Right atrium auricular region (tissue), 2 donors: ENCODE results near the gene GJD2. TPM values are rescaled to one million over a fixed set of nuclear protein-coding genes. Genes with fewer than 3 reads are reported as not detected.

Source experiments
- DNase-seq: peaks from one replicate; pipeline ENCODE4 v3.0.0-alpha.2; 2019; ENCODE audit warnings: low spot score
- H3K27ac ChIP-seq, 2 donors: fragments of 200-600 bp; sonication (generic); 1 replicate in 1 of 2; 2 replicates in 1 of 2; pipeline ENCODE4 v1.5.1; 2016 to 2019
- H3K27me3 ChIP-seq, 2 donors: fragments of 200-600 bp; sonication (generic); one replicate each; pipeline versions ENCODE4 v1.5.1 to v1.6.0; 2017 to 2019
- H3K36me3 ChIP-seq: fragments of 200-600 bp; sonication (generic); one replicate; pipeline ENCODE4 v1.5.1; 2016
- H3K4me1 ChIP-seq, 2 donors: fragments of 200-600 bp; sonication (generic); one replicate each; pipeline versions ENCODE4 v1.5.1 to v1.6.0; 2017 to 2019
- H3K4me3 ChIP-seq, 2 donors: fragments of 200-600 bp; sonication (generic); 1 replicate in 1 of 2; 2 replicates in 1 of 2; pipeline ENCODE4 v1.5.1; 2017 to 2019; ENCODE audit warnings: mild to moderate bottlenecking in 1 of 2, moderate library complexity in 1 of 2
- H3K9me3 ChIP-seq, 2 donors: fragments of 200-600 bp; sonication (generic); one replicate each; pipeline ENCODE4 v1.5.1; 2019
- CTCF ChIP-seq, 2 donors: fragments of 200-600 bp; sonication (generic); IDR thresholded peaks; one replicate each; pipeline ENCODE4 v1.5.1; 2019; ENCODE audit warnings: antibody characterized with exemption in 2 of 2
- total RNA-seq, 2 donors: library from RNA; depleted of rRNA; stranded (reverse); fragments of >200 nt; gene quantifications; one replicate each; pipeline ENCODE4 v1.1.0, GENCODE V29; 2016

The GJD2 gene
- total RNA-seq, 2 donors from 2014 or later, result 13.6 to 42.3 TPM

- peaks cover 0 to 6% of the 10 kb centered on the region in 2 donors for H3K27me3 ChIP-seq
Observed at GRCh38 chr15:34757262-34757661, 2.5 kb upstream of the GJD2 start.

GRCh38 chr15:34755419-34755773 lies 598 bp upstream of the GJD2 start:
- Histone ChIP-seq H3K36me3 (no peaks in the 10 kb centered on the region), H3K27ac (peak overlapping the region in 1 of 2 donors; percentile 72), H3K9me3 (no peaks in the 10 kb centered on the region), H3K4me3 (peak overlapping the region; percentile 53), H3K4me1 (peaks cover 0 to 14% of the 10 kb centered on the region in 2 donors), H3K27me3 (peaks cover 0 to 6% of the 10 kb centered on the region in 2 donors)
- DNase-seq, result no peak
- no peak for TF ChIP-seq CTCF (IDR thresholded peaks at IDR 0.05)

More at GRCh38 chr15:34757262-34757661, 2.5 kb upstream of the GJD2 start:
- H3K4me3 ChIP-seq, result no peak overlapping the region
- no peaks in the 10 kb centered on the region for H3K9me3 ChIP-seq
- no peak for DNase-seq
- no peak overlapping the region for H3K27ac ChIP-seq
- H3K4me1 ChIP-seq, result peaks cover 0 to 14% of the 10 kb centered on the region in 2 donors
- TF ChIP-seq CTCF (IDR thresholded peaks at IDR 0.05), result no peak
- no peaks in the 10 kb centered on the region for H3K36me3 ChIP-seq

GRCh38 chr15:34754171-34754601 lies 612 bp downstream of the GJD2 start:
- DNase-seq, result no peak
- Histone ChIP-seq H3K36me3 (no peaks in the 10 kb centered on the region), H3K9me3 (no peaks in the 10 kb centered on the region), H3K4me1 (peaks cover 0 to 14% of the 10 kb centered on the region in 2 donors), H3K27ac (peak overlapping the region in 1 of 2 donors; percentile 72), H3K4me3 (peak overlapping the region; percentile 53), H3K27me3 (peaks cover 0 to 6% of the 10 kb centered on the region in 2 donors)
- no peak for TF ChIP-seq CTCF (IDR thresholded peaks at IDR 0.05)

- Histone ChIP-seq H3K4me3 (peak overlapping the region in 1 of 2 donors; percentile 53), H3K4me1 (peaks cover 0 to 14% of the 10 kb centered on the region in 2 donors), H3K27ac (peak overlapping the region in 1 of 2 donors; percentile 72), H3K27me3 (peaks cover 0 to 6% of the 10 kb centered on the region in 2 donors), H3K9me3 (no peaks in the 10 kb centered on the region), H3K36me3 (no peaks in the 10 kb centered on the region)
- DNase-seq, result no peak
- no peak for TF ChIP-seq CTCF (IDR thresholded peaks at IDR 0.05)
Observed at GRCh38 chr15:34753236-34753894, 1.4 kb downstream of the GJD2 start.

GRCh38 chr15:34749691-34750090 lies 5.1 kb downstream of the GJD2 start:
- Histone ChIP-seq H3K27ac (no peak overlapping the region), H3K36me3 (no peaks in the 10 kb centered on the region), H3K9me3 (no peaks in the 10 kb centered on the region), H3K4me1 (peaks cover 0 to 8% of the 10 kb centered on the region in 2 donors), H3K27me3 (peaks cover 0 to 6% of the 10 kb centered on the region in 2 donors), H3K4me3 (no peak overlapping the region)
- DNase-seq, result no peak
- no peak for TF ChIP-seq CTCF (IDR thresholded peaks at IDR 0.05)

GRCh38 chr15:34739346-34739745 lies 15.5 kb downstream of the GJD2 start:
- DNase-seq, result no peak
- no peak overlapping the region for H3K4me3 ChIP-seq
- H3K27ac ChIP-seq, result no peak overlapping the region
- H3K36me3 ChIP-seq, result no peaks in the 10 kb centered on the region
- no peaks in the 10 kb centered on the region for H3K9me3 ChIP-seq
- TF ChIP-seq CTCF (IDR thresholded peaks at IDR 0.05), result no peak
- peaks cover 0 to 12% of the 10 kb centered on the region in 2 donors for H3K4me1 ChIP-seq
- H3K27me3 ChIP-seq, result no peaks in the 10 kb centered on the region
